Measurements from ENCODE around the gene FAM171A1.

DNA sequence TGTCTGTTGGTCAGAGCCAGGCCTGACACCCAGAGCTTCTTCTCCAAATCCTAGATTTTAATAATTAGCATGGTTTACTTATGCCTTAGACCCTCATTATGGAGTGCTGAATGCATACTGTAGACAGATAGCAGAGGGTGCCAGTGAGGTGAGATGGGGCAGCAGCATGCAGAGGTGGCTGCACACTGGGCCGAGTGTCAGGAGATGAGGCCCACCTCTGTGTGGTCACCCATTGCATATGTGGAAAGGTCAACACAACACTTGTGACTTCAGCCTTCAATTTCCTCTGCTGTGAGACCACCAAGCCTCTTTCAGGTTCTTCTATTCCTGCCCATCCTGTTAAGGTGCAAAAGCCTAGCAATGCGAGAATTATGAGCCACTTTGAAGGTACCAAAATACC lies 162.9 kb downstream of the FAM171A1 start:
- no peak for TF ChIP-seq POLR2A (IDR thresholded peaks at IDR 0.05)
- TF ChIP-seq, protein P1, sequence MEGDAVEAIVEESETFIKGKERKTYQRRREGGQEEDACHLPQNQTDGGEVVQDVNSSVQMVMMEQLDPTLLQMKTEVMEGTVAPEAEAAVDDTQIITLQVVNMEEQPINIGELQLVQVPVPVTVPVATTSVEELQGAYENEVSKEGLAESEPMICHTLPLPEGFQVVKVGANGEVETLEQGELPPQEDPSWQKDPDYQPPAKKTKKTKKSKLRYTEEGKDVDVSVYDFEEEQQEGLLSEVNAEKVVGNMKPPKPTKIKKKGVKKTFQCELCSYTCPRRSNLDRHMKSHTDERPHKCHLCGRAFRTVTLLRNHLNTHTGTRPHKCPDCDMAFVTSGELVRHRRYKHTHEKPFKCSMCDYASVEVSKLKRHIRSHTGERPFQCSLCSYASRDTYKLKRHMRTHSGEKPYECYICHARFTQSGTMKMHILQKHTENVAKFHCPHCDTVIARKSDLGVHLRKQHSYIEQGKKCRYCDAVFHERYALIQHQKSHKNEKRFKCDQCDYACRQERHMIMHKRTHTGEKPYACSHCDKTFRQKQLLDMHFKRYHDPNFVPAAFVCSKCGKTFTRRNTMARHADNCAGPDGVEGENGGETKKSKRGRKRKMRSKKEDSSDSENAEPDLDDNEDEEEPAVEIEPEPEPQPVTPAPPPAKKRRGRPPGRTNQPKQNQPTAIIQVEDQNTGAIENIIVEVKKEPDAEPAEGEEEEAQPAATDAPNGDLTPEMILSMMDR (IDR thresholded peaks at IDR 0.05) = no peak
